Ascending aorta (tissue), 2 donors: ENCODE data around the gene SMIM38. TPM values are rescaled to one million over a fixed set of nuclear protein-coding genes. Genes with fewer than 3 reads are reported as not detected.

Experiments used
- DNase-seq, 2 donors: peaks; one replicate each; pipeline ENCODE4 v3.0.0-alpha.2; 2019; ENCODE audit warnings: low spot score in 2 of 2
- H3K27ac ChIP-seq, 2 donors: fragments of 200-600 bp; sonication (generic); one replicate each; pipeline ENCODE4 v1.5.1; 2016 to 2017; ENCODE audit warnings: mild to moderate bottlenecking in 1 of 2
- H3K27me3 ChIP-seq: fragments of 200-600 bp; sonication (generic); one replicate; pipeline ENCODE4 v1.5.1; 2017
- H3K36me3 ChIP-seq, 2 donors: fragments of 200-600 bp; sonication (generic); one replicate each; pipeline ENCODE4 v1.5.1; 2016
- H3K4me1 ChIP-seq, 2 donors: fragments of 200-600 bp; sonication (generic); one replicate each; pipeline ENCODE4 v1.5.1; 2016 to 2017; ENCODE audit warnings: mild to moderate bottlenecking in 1 of 2
- H3K4me3 ChIP-seq, 2 donors: fragments of 200-600 bp; sonication (generic); one replicate each; pipeline ENCODE4 v1.5.1; 2016 to 2017; ENCODE audit warnings: mild to moderate bottlenecking in 1 of 2
- H3K9me3 ChIP-seq, 2 donors: fragments of 200-600 bp; sonication (generic); one replicate each; pipeline ENCODE4 v1.5.1; 2016
- CTCF ChIP-seq, 3 experiments: fragments of 200-600 bp in 2 of 3; fragments of 450-650 bp in 1 of 3; sonication (generic) in 2 of 3; IDR thresholded peaks; one replicate each; pipeline ENCODE4 v1.5.1; 2016 to 2019; ENCODE audit warnings: antibody characterized with exemption in 3 of 3, mild to moderate bottlenecking in 1 of 3, moderate library complexity in 1 of 3
- intact Hi-C: fragments of 100-400 bp; cut with DNase I; formaldehyde crosslinking; loops from one replicate; pipeline ENCODE4 v1.15.1; 2023
- total RNA-seq: library from RNA; depleted of rRNA; stranded (reverse); fragments of >200 nt; gene quantifications from one replicate; pipeline ENCODE4 v1.1.0, GENCODE V29; 2016

The SMIM38 gene
- total RNA-seq, 1 donor from 2014 or later, result 3.1 TPM

GRCh38 chr11:69109101-69109500, 46.6 kb upstream of the SMIM38 start:
- intact Hi-C loops, result no loop called here
- Histone ChIP-seq H3K4me1 (no peaks in the 10 kb centered on the region), H3K27me3 (no peaks in the 10 kb centered on the region), H3K36me3 (peaks cover 0 to 6% of the 10 kb centered on the region in 2 donors), H3K4me3 (no peak overlapping the region), H3K27ac (no peak overlapping the region), H3K9me3 (no peaks in the 10 kb centered on the region)
- no peak for TF ChIP-seq CTCF (IDR thresholded peaks at IDR 0.05)
- no peak for DNase-seq

GRCh38 chr11:69110451-69110850, 45.3 kb upstream of the SMIM38 start:
- Histone ChIP-seq H3K4me3 (no peak overlapping the region), H3K9me3 (no peaks in the 10 kb centered on the region), H3K4me1 (peaks cover 0 to 4% of the 10 kb centered on the region in 2 donors), H3K27ac (no peak overlapping the region), H3K36me3 (peaks cover 0 to 6% of the 10 kb centered on the region in 2 donors), H3K27me3 (no peaks in the 10 kb centered on the region)
- DNase-seq, result no peak
- TF ChIP-seq CTCF (IDR thresholded peaks at IDR 0.05), result no peak
- intact Hi-C loops, result no loop called here

- Histone ChIP-seq H3K9me3 (no peaks in the 10 kb centered on the region), H3K4me3 (no peak overlapping the region), H3K4me1 (peaks cover 0 to 6% of the 10 kb centered on the region in 2 donors), H3K36me3 (peaks cover 0 to 6% of the 10 kb centered on the region in 2 donors), H3K27me3 (no peaks in the 10 kb centered on the region), H3K27ac (no peak overlapping the region)
- no peak for TF ChIP-seq CTCF (IDR thresholded peaks at IDR 0.05)
- DNase-seq, result no peak
- intact Hi-C loops, result no loop called here
These were observed 43.9 kb upstream of the SMIM38 start for GRCh38 chr11:69111624-69112542.

GRCh38 chr11:69113226-69113625, 42.5 kb upstream of the SMIM38 start:
- Histone ChIP-seq H3K27ac (no peak overlapping the region), H3K27me3 (no peaks in the 10 kb centered on the region), H3K4me1 (peaks cover 0 to 6% of the 10 kb centered on the region in 2 donors), H3K4me3 (no peak overlapping the region), H3K36me3 (peaks cover 0 to 3% of the 10 kb centered on the region in 2 donors), H3K9me3 (no peaks in the 10 kb centered on the region)
- intact Hi-C loops, result no loop called here
- no peak for TF ChIP-seq CTCF (IDR thresholded peaks at IDR 0.05)
- DNase-seq, result no peak

GRCh38 chr11:69113646-69114340, 41.9 kb upstream of the SMIM38 start:
- no peaks in the 10 kb centered on the region for H3K36me3 ChIP-seq
- intact Hi-C loops, result no loop called here
- no peak for DNase-seq
- no peak overlapping the region for H3K4me3 ChIP-seq
- TF ChIP-seq CTCF (IDR thresholded peaks at IDR 0.05), result no peak
- no peak overlapping the region for H3K27ac ChIP-seq
- no peaks in the 10 kb centered on the region for H3K9me3 ChIP-seq
- no peaks in the 10 kb centered on the region for H3K27me3 ChIP-seq
- peaks cover 0 to 6% of the 10 kb centered on the region in 2 donors for H3K4me1 ChIP-seq
